ENCODE data around the gene TET3. TPM values are rescaled to one million over a fixed set of nuclear protein-coding genes. Genes with fewer than 3 reads are reported as not detected.
A peak's percentile ranks its signal among the peaks of the same experiment; 100 is the strongest.

Gene TET3
- polyA plus RNA-seq, 1 of the 3 experiments (the other 2 are of a cell fraction) = 1.6 TPM

DNA sequence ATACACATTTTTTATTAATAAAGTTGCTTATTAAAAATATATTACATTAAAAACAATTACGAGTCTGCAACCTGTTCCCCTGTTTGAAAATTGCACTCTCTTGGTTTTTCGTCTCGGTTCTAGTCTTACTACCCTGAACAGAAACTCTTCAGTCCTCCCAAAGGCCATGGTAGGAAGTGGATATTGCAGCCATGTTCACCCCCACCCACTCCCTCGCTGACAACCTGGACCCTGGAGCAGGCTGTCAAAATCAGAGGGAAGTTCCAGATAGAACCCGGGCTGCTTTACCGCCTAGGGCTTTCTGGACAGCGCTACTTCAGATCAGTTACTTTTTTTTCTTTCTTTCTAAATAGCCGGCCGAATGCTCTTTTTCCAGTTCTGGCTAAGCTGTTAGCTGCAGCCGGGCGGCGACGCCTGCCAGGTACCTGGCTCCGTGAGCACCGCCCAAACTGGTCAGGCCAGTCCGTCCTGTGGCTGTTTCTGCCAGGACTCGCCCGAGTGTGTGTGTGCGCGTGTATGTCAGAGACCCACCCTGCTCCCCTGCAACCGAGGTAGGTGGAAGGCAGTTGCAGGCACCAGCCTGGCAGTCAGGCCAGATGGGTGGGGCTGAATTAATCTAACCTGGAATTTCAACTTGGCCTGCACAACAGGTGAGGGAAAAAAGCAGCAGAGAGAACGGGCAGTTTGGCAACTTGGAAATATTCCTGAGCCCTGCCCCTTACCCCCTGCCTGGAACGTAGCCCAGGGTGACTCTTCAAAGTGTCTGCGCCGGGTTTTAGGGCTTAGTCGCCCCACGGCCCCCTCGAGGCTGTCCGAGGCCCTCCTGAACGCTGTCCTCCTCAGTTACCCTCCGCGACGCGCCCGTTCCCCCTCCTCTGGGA is 1.1 kb upstream of the TET3 start:
- no peaks in the 10 kb centered on the region for H3K36me3 ChIP-seq (replicated peaks in 1 of 2; ENCODE audit: control insufficient read depth in 1 of 2, insufficient read depth in 2 of 2, low read length in 1 of 2)
- H3K9me2 ChIP-seq = no peaks in the 10 kb centered on the region
- H3K27ac ChIP-seq (ENCODE audit: low read depth in 2 of 2, low read length in 1 of 2) = peak overlapping the region in 1 of 2 experiments; percentile 91; a peak in 2 of 4 replicates
- H3F3A ChIP-seq (replicated peaks; ENCODE audit: insufficient read depth) = peaks cover 19% of the 10 kb centered on the region
- no peaks in the 10 kb centered on the region for H3K9me3 ChIP-seq
- 0 out of 2 replicates have a peak overlapping the region, but pooled peaks have one; percentile 46 for H2AFZ ChIP-seq (ENCODE audit: low read depth)
- POLR2A ChIA-PET = no interaction called here
- H3K79me2 ChIP-seq (ENCODE audit: insufficient read depth) = peaks cover 20% of the 10 kb centered on the region; the same call in 1 of the 2 replicates
- H3K4me2 ChIP-seq = peak overlapping the region; percentile 91
- TF ChIP-seq, protein P1, sequence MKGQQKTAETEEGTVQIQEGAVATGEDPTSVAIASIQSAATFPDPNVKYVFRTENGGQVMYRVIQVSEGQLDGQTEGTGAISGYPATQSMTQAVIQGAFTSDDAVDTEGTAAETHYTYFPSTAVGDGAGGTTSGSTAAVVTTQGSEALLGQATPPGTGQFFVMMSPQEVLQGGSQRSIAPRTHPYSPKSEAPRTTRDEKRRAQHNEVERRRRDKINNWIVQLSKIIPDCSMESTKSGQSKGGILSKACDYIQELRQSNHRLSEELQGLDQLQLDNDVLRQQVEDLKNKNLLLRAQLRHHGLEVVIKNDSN (IDR thresholded peaks at IDR 0.05; ENCODE audit: borderline replicate concordance, low read depth) = no peak
- TF ChIP-seq TCF12 (IDR thresholded peaks at IDR 0.05) (no peak), MEF2A (IDR thresholded peaks at IDR 0.05; ENCODE audit: borderline replicate concordance, low read depth) (no peak), EP300 (IDR thresholded peaks at IDR 0.05; ENCODE audit: borderline replicate concordance in 1 of 2, low read depth in 1 of 2, low read length in 1 of 2) (no peak), TAF1 (IDR thresholded peaks at IDR 0.05; ENCODE audit: borderline replicate concordance, low read depth, low read length) (no peak), ELF1 (IDR thresholded peaks at IDR 0.05) (no peak), IRF3 (IDR thresholded peaks at IDR 0.05; ENCODE audit: low read depth, low read length) (no peak), RFX5 (IDR thresholded peaks at IDR 0.05; ENCODE audit: low read length) (no peak), SIN3A (IDR thresholded peaks at IDR 0.05; ENCODE audit: borderline replicate concordance, low read depth, low read length) (no peak), TEAD4 (IDR thresholded peaks at IDR 0.05; ENCODE audit: borderline replicate concordance, insufficient read depth) (no peak), SMC3 (IDR thresholded peaks at IDR 0.05; ENCODE audit: low read depth, low read length) (no peak), JUND (IDR thresholded peaks at IDR 0.05) (no peak), GABPA (IDR thresholded peaks at IDR 0.05; ENCODE audit: low read depth) (no peak), NFIC (IDR thresholded peaks at IDR 0.05; ENCODE audit: borderline replicate concordance) (no peak)
- TF ChIP-seq, protein P2, sequence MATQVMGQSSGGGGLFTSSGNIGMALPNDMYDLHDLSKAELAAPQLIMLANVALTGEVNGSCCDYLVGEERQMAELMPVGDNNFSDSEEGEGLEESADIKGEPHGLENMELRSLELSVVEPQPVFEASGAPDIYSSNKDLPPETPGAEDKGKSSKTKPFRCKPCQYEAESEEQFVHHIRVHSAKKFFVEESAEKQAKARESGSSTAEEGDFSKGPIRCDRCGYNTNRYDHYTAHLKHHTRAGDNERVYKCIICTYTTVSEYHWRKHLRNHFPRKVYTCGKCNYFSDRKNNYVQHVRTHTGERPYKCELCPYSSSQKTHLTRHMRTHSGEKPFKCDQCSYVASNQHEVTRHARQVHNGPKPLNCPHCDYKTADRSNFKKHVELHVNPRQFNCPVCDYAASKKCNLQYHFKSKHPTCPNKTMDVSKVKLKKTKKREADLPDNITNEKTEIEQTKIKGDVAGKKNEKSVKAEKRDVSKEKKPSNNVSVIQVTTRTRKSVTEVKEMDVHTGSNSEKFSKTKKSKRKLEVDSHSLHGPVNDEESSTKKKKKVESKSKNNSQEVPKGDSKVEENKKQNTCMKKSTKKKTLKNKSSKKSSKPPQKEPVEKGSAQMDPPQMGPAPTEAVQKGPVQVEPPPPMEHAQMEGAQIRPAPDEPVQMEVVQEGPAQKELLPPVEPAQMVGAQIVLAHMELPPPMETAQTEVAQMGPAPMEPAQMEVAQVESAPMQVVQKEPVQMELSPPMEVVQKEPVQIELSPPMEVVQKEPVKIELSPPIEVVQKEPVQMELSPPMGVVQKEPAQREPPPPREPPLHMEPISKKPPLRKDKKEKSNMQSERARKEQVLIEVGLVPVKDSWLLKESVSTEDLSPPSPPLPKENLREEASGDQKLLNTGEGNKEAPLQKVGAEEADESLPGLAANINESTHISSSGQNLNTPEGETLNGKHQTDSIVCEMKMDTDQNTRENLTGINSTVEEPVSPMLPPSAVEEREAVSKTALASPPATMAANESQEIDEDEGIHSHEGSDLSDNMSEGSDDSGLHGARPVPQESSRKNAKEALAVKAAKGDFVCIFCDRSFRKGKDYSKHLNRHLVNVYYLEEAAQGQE (IDR thresholded peaks at IDR 0.05; ENCODE audit: low read depth, low read length) = no peak
- TF ChIP-seq, protein P3, sequence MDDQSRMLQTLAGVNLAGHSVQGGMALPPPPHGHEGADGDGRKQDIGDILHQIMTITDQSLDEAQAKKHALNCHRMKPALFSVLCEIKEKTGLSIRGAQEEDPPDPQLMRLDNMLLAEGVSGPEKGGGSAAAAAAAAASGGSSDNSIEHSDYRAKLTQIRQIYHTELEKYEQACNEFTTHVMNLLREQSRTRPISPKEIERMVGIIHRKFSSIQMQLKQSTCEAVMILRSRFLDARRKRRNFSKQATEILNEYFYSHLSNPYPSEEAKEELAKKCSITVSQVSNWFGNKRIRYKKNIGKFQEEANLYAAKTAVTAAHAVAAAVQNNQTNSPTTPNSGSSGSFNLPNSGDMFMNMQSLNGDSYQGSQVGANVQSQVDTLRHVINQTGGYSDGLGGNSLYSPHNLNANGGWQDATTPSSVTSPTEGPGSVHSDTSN (IDR thresholded peaks at IDR 0.05) = no peak
- 76% methylated on average over 35 of the region's 35 CpGs for WGBS (ENCODE audit: low lambda C conversion rate)
- peaks cover 8% of the 10 kb centered on the region; the same call in 1 of the 2 replicates for H4K20me1 ChIP-seq (ENCODE audit: insufficient read depth)
- H3K27me3 ChIP-seq (ENCODE audit: insufficient read depth) = no peaks in the 10 kb centered on the region
- peak; percentile 74 for DNase-seq
- H3K4me3 ChIP-seq (ENCODE audit: low read depth in 2 of 2, low read length in 1 of 2) = peak overlapping the region; percentile 52 to 66
- peak overlapping the region; percentile 49; the same call in 1 of the 2 replicates for H3K9ac ChIP-seq
- CTCF ChIA-PET = no interaction called here
- peaks cover 11 to 62% of the 10 kb centered on the region in 2 experiments; a peak in 3 of 4 replicates for H3K4me1 ChIP-seq (ENCODE audit: control insufficient read depth in 1 of 2, insufficient read depth in 2 of 2, low read depth in 1 of 2, low read length in 1 of 2)
